Hematopoietic multipotent progenitor cell (in vitro differentiated cells): Measurements from ENCODE around the gene S1PR2. TPM values are rescaled to one million over a fixed set of nuclear protein-coding genes. Genes with fewer than 3 reads are reported as not detected.

ENCODE experiments used
- DNase-seq, 3 donors: peaks; one replicate each; pipeline ENCODE4 v3.0.0-alpha.2; 2011 to 2015; ENCODE audit warnings: low read depth in 2 of 3, low spot score in 2 of 3
- total RNA-seq: library from RNA; depleted of rRNA; stranded (reverse); fragments of >200 nt; gene quantifications from one replicate; pipeline ENCODE4 v1.2.3, GENCODE V29; 2012

Gene S1PR2, protein sequence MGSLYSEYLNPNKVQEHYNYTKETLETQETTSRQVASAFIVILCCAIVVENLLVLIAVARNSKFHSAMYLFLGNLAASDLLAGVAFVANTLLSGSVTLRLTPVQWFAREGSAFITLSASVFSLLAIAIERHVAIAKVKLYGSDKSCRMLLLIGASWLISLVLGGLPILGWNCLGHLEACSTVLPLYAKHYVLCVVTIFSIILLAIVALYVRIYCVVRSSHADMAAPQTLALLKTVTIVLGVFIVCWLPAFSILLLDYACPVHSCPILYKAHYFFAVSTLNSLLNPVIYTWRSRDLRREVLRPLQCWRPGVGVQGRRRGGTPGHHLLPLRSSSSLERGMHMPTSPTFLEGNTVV
- 6.7 TPM for total RNA-seq

DNA sequence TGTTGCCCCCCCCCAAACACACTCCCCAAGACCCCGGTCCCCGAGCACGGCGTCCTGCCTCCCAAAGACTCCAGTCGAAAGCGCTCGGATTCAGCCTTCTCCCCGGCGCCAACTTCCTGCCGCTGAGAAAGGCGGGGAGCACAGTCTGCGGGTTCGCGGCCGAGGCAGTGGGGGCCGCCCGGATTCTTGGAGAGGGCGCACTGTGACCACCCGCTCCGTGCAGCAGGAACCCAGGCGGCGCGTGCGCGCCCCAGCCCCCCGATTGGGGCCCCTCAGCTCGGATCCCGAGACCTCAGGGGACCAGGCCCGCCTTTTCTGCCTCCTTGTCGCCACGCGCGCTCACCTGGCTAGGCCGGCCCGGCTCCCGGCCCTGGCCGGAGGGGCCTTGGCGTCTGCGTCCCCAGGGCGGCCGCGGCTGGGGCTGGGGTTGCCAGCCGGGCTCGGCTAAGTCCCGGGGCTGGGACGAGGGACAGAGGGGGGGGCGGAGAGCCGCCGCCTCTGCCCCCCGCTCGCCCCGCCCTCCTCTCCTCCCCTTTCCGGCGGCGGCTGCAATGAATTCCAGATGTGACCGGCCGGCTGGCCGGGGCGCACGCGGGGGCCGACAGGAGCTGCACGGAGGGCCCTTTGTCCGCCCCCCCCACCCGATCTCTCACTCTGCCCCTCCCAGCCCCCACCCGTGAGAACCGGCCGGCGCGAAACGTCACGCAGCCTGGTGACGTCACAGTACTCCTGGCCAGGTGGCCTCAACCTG lies at the start of gene S1PR2:
TSS of gene S1PR2 (minus strand) at position 471 of the 751 bp plus-strand sequence. CDS start 6,426 bp downstream, outside the sequence.
- peak; percentile 70 to 81 (median 72) for DNase-seq

DNA sequence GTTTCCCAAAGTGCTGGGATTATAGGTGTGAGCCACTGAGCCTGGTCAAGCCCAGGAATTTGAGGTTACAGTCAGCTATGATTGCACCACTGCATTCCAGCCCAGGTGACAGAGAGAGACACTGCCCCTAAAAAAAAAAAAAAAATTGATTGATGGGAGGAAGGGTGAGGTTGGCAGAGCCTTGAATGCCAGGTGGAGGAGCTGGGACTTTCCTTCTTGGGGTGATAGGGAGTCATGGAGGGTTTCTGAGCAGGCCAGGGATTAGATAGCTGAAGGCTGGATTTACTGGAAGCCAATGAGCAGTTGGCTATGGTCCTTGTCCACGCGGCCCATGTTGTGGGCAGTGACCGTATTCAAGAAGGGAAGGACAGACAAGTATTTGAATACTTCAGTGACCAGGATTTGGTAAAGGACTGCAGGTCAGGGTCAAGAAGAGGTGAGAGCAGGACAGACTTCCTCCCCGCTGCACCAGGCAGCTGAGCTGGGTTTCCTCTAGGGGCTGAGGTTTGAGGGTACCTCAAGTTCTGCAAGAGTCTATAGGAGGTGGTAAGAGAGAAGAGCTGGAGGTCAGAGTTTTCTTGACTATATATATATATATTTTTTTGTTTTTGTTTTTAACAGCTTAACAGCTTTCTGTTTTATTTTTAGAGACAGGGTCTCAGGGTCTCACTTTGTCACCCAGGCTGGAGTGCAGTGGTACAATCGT lies 48.8 kb upstream of the S1PR2 start:
- no peak for DNase-seq

DNA sequence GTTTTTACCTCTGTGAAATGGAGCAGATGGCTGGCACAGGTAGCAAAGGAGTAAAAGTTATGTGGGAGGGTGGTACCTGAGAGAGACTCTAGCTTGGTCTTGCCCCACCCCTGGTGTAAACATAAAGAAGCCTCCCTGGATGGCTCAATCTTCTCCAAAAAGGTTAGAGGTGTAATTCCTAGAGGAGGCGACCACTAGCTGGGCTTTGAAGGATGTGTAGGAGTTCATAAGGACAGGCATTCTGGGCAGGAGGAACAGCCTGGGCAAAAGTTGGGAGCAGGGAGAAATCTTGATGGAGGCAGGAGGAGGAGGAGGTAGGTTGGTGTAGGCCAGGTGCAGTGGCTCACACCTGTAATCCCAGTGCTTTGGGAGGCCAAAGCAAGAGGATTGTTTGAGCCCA lies 47.8 kb upstream of the S1PR2 start:
- no peak for DNase-seq

DNA sequence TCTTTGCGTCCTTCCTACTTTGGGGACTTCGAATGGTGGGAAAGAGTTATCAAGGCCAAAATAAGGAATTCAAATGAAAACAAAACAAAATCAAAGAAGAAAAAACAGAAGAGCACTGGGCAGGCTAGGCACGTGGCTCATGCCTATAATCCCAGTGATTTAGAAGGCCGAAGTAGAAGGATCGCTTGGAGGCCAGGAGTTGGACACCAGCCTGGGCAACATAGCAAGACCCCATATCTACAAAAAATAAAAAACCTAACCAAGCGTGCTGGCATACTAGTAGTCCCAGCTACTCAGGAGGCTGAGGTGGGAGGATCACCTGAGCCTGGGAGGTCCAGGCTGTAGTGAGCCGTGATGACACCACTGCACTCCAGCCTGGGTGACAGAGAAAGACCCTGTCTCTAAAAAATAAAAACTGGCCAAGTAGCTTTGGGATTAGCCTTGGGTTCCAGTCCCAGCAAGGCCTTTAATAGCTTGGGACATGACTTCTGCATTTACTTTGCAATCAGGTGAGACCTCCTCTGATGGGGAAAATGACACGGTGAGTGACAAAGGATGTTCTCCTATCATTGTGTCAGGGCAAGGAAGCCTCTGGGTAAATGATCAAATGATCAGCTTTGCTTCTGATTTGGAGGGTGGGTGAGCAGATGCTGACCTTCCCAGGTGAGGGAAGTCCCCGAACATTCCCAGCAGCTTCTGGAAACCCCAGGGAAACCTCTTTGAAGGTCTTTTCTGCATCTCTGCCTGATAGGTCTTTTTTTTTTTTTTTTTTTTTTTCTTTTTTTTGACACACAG lies 46.9 kb upstream of the S1PR2 start:
- no peak for DNase-seq

DNA sequence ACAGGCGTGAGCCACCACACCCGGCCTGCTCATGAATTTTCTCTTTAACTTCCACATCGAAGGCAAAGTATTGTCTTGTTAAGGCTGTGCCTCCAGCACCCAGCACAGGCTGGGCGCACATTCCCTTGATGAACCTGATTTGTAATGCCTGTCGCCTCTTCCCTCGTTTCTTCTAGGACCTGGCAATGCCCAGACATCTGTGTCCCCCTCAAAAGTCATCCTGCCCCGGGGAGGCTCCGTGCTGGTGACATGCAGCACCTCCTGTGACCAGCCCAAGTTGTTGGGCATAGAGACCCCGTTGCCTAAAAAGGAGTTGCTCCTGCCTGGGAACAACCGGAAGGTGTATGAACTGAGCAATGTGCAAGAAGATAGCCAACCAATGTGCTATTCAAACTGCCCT lies 43.5 kb upstream of the S1PR2 start:
- DNase-seq = no peak

DNA sequence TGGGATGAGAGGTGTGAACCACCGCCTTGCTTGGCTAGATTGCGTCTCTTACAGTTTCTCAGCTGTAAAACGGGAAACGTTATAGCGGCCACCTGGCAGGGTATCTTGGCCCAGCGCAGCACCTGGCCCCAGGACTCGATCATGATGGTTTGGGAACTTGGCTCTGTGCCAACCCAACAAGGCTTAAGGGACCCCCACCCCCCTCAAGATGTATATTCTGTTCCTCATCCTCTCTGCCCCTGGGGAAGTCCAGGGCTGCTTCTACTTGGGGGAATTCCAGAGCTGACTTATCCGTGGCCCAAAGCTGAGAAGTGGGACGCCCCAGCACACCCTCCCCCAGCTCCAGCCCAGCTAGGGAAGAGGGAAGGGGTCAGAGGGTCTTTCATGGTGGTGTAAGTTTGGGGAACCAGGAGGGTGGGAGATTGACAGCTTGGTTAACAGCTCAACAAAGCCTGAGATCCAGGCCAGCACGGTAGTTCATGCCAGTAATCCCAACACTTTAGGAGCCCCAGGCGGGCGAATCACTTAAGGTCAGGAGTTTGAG lies 40.5 kb upstream of the S1PR2 start:
- DNase-seq = peak in 2 of 3 donors; percentile 82 to 85

DNA sequence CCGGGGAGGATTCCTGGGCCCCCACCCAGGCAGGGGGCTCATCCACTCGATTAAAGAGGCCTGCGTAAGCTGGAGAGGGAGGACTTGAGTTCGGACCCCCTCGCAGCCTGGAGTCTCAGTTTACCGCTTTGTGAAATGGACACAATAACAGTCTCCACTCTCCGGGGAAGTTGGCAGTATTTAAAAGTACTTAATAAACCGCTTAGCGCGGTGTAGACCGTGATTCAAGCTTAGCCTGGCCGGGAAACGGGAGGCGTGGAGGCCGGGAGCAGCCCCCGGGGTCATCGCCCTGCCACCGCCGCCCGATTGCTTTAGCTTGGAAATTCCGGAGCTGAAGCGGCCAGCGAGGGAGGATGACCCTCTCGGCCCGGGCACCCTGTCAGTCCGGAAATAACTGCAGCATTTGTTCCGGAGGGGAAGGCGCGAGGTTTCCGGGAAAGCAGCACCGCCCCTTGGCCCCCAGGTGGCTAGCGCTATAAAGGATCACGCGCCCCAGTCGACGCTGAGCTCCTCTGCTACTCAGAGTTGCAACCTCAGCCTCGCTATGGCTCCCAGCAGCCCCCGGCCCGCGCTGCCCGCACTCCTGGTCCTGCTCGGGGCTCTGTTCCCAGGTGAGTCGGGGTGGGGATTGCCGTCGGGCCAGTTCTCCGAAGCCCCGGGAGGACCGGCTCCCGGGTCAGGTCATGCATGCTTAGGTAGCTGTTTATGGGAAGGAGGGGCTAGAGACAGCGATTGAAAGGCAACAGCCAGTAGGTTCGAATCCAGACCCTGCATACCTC lies 39.7 kb upstream of the S1PR2 start, which contains the start of gene ICAM1:
TSS of gene ICAM1 (plus strand) at position 505 of the 779 bp plus-strand sequence. CDS start at position 545, 40 bp downstream.
- DNase-seq = peak in 2 of 3 donors; percentile 80 to 82

DNA sequence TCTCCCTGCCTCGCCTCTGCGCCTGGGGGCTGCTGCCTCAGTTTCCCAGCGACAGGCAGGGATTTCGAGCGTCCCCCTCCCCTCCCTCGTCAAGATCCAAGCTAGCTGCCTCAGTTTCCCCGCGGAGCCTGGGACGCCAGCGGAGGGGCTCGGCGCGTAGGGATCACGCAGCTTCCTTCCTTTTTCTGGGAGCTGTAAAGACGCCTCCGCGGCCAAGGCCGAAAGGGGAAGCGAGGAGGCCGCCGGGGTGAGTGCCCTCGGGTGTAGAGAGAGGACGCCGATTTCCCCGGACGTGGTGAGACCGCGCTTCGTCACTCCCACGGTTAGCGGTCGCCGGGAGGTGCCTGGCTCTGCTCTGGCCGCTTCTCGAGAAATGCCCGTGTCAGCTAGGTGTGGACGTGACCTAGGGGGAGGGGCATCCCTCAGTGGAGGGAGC lies 39.1 kb upstream of the S1PR2 start:
- peak in 2 of 3 donors; percentile 85 to 91 for DNase-seq

DNA sequence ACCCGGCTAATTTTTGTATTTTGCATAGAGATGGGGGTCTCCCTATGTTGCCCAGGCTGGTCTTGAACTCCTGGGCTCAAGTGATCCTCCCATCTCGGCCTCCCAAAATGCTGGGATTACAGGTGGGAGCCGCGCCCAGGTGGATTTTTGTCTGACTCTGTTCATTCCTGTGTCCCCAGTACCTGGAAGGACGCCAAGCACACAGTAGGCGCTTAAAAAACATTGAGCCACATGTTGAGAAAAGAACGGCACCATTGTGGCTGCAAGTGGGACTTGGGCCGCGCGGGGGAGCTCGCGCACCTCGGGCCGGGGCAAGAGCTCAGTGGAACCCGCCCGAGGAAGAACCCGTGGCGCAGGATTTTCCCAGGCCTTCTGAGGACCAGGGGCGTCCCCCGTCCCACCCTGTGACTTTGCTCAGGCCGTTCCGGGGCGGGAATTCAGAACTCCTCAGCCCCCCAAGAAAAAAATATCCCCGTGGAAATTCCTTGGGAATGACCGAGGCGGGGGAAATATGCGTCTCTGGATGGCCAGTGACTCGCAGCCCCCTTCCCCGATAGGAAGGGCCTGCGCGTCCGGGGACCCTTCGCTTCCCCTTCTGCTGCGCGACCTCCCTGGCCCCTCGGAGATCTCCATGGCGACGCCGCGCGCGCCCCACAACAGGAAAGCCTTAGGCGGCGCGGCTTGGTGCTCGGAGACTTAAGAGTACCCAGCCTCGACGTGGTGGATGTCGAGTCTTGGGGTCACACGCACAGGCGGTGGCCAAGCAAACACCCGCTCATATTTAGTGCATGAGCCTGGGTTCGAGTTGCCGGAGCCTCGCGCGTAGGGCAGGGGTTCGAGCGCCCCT lies 38.4 kb upstream of the S1PR2 start:
- peak in 2 of 3 donors; percentile 86 to 88 for DNase-seq

DNA sequence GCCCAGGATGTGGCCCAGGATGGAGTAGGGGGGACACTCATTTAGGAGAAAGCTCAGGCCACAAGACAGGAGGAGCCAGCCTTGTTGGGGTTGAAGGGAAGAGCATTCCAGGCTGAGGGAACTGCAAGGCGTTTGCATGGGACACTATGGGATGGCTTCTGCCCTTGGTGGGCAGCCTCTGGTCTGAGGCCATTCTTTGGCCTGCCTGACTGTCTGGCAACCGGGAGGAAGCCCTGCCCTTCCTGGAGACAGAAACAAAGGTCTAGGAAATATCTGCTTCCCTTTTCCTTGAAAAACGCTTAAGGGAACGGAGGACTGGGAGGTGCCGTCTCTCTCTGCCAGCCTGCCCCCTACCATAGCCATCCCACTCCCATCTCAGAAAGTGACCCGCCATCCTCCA lies 36.9 kb upstream of the S1PR2 start:
- no peak for DNase-seq

DNA sequence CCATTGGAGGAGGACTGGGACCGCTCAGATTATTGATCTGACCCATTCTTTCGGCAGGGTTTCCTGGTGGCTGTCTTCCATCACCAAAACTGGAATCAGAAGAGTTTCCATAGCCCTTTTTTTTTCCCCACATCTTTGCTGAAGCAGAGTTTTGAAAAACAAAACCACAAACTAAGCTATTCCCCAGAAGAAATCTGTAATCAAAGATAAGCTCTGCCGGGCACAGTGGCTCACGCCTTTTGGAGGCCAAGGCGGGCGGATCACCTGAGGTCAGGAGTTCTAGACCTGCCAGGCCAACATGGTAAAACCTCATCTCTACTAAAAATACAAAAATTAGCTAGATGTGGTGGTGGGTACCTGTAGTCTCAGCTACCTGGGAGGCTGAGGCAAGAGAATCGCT lies 35.6 kb upstream of the S1PR2 start:
- no peak for DNase-seq

DNA sequence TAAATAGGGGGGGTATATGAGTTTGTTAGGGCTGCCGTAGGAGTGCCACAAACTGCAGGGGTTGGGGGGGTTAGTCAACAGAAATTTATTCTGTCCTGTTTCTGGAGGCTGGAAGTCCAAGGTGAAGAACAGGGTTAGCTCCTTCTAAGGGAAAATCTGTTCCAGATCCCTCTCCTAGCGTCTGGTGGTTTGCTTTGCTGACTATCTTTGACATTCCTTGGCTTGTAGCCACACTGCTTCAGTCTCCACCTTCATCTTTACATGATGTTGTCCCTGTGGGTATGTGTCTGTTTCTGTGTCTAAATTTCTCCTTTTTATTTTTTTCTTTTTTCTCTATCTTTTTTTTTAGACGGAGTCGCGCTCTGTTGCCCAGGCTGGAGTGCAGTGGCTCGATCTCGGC lies 31.6 kb upstream of the S1PR2 start:
- no peak for DNase-seq

DNA sequence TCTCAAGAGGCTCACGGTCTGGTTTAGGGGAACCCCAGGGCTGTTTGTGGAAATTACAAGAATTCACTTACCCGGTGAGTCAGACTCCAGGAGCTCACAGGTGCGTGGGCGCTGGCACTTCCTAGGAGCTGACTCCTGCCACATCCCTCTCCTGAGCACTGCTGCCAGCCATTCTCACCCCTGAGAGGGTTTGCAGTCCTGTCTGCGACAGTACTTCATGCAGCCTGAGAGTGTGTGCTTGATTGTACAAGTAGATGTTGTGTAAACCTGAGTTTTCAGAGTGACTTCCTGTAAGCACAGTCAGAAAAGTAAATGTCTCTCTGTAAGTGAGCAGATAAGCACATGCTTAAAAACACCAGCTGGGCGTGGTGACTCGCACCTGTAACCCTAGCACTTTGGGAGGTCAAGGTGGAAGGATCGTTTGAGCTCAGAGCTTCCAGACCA lies 29.0 kb upstream of the S1PR2 start:
- no peak for DNase-seq

DNA sequence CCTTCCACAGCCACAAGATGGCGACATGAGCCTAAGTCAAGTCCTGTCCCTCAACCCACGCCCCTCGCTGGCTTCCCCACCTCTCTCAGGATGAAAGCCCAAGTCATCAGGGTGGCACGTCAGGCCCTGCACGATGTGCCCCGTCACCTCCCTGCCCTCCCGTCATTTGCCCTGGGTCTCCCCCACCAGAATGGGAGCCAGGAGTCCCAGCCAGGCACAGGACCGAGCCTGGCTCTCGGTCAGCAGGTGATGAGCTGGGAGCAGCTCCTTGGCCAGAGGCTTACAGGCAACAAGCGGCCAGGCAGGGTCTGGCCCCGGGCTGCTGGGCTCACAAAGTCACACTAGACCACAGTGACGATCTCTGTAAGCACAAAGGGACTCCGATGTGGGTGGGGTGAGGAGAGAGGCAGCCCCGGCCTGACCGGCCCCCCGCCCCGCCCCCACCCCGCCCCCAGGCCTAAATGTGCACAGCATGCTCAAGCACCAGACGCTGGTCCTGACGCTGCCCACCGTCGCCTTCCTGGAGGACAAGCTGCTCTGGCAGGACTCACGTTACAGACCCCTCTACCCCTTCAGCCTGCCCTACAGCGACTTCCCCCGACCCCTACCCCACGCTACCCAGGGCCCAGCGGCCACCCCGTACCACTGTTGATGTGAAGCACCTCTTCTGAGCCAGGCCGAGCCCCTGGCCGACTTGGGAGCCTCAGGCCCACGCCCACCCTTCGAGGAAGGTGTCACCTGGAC lies 28.2 kb upstream of the S1PR2 start:
- DNase-seq = peak; percentile 58 to 97 (median 92)

DNA sequence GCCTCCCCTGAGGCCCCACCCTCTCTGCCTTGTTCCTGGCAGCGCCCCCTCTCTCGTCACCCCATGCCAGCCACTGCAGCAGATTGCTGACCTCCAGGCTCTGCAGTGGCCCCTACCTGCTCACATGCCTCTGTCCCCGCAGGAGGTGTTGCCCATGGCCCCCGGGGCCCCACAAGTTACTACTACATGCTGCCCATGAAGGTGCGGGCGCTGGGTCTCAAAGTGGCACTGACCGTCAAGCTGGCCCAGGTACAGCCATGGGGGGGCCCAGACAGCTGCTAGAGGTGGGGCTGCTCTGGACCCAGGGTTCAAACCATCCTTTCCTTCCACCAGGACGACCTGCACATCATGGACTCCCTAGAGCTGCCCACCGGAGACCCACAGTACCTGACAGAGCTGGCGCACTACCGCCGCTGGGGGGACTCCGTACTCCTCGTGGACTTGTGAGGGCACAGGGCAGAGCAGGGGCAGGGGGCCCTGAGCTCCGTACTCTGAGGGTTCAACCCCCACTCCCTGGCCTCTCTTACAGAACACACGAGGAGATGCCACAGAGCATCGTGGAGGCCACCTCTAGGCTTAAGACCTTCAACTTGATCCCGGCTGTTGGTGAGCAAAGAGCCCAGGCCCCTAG lies 27.1 kb upstream of the S1PR2 start:
- no peak for DNase-seq

DNA sequence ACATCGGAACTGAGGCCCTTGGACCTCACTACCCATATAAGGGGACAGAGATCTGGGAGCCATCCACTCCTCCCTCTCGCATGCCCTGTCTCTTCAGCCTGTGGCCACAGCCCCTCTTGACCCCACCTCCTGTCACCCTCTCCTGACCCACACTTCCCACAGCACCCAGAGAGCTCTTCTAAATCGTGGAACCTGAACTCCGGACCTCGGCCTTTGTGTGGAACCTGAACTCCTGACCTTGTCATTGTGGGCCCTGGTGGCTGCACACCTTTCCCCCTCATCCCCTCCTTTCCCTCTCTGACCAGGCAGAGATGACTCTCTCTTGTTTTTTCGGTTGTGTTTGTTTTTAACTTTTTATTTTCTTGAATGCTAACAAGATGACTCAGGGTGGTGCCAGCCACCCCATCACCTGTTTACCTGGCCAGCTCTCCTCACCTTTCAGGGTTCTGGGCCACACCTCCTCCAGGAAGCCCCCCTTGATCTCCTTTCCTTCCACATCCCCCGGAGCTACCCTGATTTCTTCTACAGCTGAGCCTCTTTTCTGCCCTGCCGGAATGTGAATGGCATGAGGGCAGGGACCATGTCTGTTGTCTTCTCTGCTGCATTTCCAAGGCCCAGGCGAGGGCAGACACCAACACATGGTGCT lies 26.0 kb upstream of the S1PR2 start:
- DNase-seq = no peak

DNA sequence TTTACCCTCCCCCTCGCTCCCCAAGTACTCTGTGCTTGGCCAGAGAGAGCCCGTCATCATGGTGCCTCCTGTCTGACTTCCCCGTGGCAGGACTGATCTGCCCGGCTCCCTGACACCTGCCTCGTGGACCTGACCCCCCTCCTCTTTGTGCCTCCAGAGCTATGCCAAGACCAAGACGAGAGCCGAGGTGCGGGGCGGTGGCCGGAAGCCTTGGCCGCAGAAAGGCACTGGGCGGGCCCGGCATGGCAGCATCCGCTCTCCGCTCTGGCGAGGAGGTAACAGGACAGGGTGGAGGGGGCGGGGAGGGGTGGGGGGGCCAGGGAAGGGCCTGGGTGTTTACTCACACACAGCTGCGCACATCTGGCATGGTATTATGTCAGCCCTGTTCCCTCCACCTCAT lies 25.4 kb upstream of the S1PR2 start:
- DNase-seq = no peak
